ACC112 (cell line): Measurements from ENCODE around the gene IGLL5.
"Not testable (repeated sequence)": the region's sequence is repeated elsewhere in the genome, so short reads cannot be mapped to it uniquely, and the experiment has no call there.

ENCODE experiments used
- H2AFZ ChIP-seq: fragments of 200-600 bp; sonication (generic); one replicate; pipeline ENCODE4 v1.6.0; 2017; ENCODE audit warnings: antibody characterized with exemption, low read length; ENCODE audit not compliant: unreplicated experiment
- H3K27ac ChIP-seq: fragments of 200-600 bp; sonication (generic); 2 replicates; pipeline ENCODE4 v1.5.1; 2014; ENCODE audit warnings: low read depth, mild to moderate bottlenecking, antibody characterized with exemption, low read length, moderate library complexity
- H3K27me3 ChIP-seq: fragments of 200-600 bp; sonication (generic); 2 replicates; pipeline ENCODE4 v1.6.1; 2014; ENCODE audit warnings: mild to moderate bottlenecking, antibody characterized with exemption, low read length, moderate library complexity, mixed read lengths; ENCODE audit not compliant: insufficient read depth
- H3K36me3 ChIP-seq: fragments of 200-600 bp; sonication (generic); 2 replicates; pipeline ENCODE4 v1.6.1; 2016; ENCODE audit warnings: mild to moderate bottlenecking, antibody characterized with exemption, low read length, moderate library complexity, mixed read lengths; ENCODE audit not compliant: insufficient read depth
- H3K4me1 ChIP-seq: fragments of 200-600 bp; sonication (generic); one replicate; pipeline ENCODE4 v1.6.1; 2016; ENCODE audit warnings: low read length, mixed read lengths; ENCODE audit not compliant: insufficient read depth, unreplicated experiment, control insufficient read depth
- H3K4me3 ChIP-seq: fragments of 200-600 bp; sonication (generic); 2 replicates; pipeline ENCODE4 v1.5.1; 2014; ENCODE audit warnings: mild to moderate bottlenecking, low read depth, low read length
- H3K79me2 ChIP-seq: fragments of 200-600 bp; sonication (generic); one replicate; pipeline ENCODE4 v1.6.0; 2016; ENCODE audit warnings: low read length; ENCODE audit not compliant: control insufficient read depth, unreplicated experiment, insufficient read depth

Gene IGLL5

DNA sequence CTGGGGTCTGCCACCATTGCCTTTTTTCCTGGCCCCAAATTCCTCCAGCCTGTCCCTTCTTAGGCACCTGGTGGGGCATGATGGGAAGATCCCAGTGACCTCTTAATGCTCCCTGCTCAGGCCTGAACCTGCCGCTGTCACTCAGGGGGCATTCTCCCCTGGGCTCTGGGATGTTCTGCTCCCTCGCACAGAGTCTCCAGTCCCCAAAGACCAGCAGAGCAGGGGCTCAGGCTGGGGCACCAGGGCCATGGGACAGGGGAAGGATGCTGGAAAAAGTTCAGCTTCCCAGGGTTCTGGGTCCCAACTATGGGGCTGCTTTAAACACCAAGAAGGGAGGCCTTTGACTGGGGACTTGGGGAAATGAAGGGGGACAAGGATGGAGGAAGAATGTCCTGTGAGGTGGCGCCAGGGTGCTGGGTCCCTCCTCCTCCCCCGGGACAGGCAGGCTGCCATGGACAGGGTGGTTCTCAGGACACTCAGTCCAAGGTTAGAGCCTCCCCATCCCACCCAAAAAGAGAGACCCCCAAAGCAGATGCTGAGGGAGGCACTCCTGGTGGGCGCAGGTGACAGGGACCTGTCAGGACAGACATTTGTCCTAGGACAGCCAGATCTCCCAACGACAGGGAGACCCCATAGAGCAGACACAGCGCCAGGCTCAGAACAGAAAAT is 30.8 kb downstream of the IGLL5 start:
- H3K4me3 ChIP-seq = no peak overlapping the region
- H2AFZ ChIP-seq = no peak overlapping the region
- H3K79me2 ChIP-seq = no peaks in the 10 kb centered on the region
- no peaks in the 10 kb centered on the region for H3K36me3 ChIP-seq
- no peaks in the 10 kb centered on the region for H3K27me3 ChIP-seq
- no peak overlapping the region for H3K27ac ChIP-seq
- H3K4me1 ChIP-seq = no peaks in the 10 kb centered on the region

DNA sequence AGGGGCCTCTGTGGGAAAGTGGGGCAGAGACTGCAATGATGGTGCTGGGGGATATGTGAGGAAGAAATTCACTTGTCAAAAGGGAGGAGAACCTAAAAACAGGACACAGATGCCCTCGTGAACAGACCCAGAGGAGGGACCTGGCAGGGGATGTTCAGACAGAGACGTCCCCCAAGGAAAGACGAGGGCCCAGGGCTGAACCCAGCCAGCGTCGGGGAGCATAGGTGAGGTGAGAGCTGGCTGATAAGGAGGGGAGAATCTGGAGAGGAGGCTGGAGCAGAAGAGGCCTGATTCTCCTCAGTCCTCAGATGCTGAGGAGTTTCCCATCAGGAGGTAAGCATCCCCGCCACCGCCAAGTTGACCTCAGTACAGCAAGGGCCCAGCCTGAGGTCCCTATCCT is 31.4 kb downstream of the IGLL5 start:
- no peaks in the 10 kb centered on the region for H3K27me3 ChIP-seq

DNA sequence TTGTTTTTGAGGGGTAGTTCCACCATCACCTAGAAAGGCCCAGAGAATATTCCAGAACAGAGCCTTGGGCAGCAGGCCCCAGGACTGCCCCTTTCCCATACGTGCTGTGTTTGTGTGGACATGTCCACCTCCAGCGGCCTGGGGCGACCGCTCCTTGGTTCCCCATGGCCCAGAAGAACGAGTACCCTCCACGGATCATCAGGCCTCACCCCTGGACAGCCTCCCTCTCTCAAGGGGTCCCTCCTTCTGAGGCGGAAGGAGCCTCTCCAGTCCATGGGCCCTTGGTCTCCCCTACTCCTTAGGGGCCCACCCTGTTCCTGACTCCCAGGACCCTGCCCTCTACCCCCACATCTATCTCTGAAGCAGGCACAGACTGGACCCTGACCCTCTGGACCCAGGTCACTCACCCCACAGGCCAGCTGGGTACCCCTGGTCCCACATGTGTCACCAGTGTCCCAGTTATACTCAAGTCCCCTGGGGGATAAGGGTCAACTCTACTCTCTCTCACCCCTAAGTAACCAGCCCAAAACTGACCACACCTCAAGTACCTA is 32.6 kb downstream of the IGLL5 start:
- H3K4me1 ChIP-seq = no peaks in the 10 kb centered on the region
- no peak overlapping the region for H2AFZ ChIP-seq
- no peaks in the 10 kb centered on the region for H3K79me2 ChIP-seq
- H3K27me3 ChIP-seq = no peaks in the 10 kb centered on the region
- H3K27ac ChIP-seq = no peak overlapping the region
- no peak overlapping the region for H3K4me3 ChIP-seq
- no peaks in the 10 kb centered on the region for H3K36me3 ChIP-seq

More for the DNA sequence above, 31.4 kb downstream of the IGLL5 start:
- no peaks in the 10 kb centered on the region for H3K79me2 ChIP-seq
- H3K27ac ChIP-seq = no peak overlapping the region
- no peak overlapping the region for H2AFZ ChIP-seq
- H3K4me1 ChIP-seq = no peaks in the 10 kb centered on the region
- H3K36me3 ChIP-seq = no peaks in the 10 kb centered on the region
- H3K4me3 ChIP-seq = no peak overlapping the region

DNA sequence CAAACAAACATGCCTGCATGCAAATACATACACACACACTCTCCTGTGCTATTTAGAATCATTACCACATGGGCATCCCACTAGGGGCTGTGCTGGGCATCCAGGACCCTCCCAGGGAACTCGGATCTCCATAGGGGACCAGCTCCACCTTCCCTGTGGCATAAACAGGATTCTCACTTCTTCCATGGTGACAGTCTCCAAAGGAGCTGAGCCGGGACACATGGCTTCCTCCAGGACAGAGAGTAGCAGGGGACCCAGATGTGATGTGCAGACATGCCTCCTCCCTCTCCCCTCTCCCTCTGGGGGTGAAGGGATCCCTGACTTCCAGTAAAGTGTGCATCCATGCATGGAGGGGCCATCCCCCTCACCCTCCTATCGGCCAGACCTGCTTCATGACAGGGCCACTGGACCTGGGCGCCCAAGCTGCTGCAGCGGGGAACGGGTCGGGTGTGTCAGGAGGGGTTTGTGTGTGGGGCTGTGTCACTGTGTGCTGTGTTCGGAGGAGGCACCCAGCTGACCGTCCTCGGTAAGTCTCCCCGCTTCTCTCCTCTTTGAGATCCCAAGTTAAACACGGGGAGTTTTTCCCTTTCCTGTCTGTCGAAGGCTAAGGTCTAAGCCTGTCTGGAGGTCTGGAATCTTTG is 33.4 kb downstream of the IGLL5 start:
- Histone ChIP-seq H3K27me3 (no peaks in the 10 kb centered on the region), H3K79me2 (no peaks in the 10 kb centered on the region), H3K4me1 (no peaks in the 10 kb centered on the region), H3K36me3 (no peaks in the 10 kb centered on the region), H2AFZ (no peak overlapping the region), H3K27ac (no peak overlapping the region), H3K4me3 (no peak overlapping the region)

DNA sequence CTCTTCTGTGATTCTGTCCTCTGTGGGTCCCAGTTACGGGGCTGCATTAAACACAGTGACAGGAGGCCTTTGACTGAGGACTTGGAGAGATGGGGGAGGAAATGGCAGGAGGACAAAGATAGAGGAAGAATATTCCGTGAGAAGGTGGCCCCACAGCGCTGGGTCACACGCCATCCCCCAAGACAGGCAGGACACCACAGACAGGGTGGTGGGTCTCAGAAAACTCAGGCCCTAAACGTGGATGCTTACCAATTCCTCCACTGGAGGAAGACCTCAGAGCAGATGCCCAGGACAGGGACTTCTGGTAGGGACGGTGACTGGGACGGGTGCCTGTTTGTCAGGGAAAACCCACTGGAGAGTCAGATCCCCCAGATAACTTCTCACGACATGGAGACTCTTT is 34.0 kb downstream of the IGLL5 start:
- H3K4me3 ChIP-seq = no peak overlapping the region
- H3K36me3 ChIP-seq = no peaks in the 10 kb centered on the region
- H3K4me1 ChIP-seq = no peaks in the 10 kb centered on the region
- no peak overlapping the region for H3K27ac ChIP-seq
- no peak overlapping the region for H2AFZ ChIP-seq
- no peaks in the 10 kb centered on the region for H3K27me3 ChIP-seq
- H3K79me2 ChIP-seq = no peaks in the 10 kb centered on the region

DNA sequence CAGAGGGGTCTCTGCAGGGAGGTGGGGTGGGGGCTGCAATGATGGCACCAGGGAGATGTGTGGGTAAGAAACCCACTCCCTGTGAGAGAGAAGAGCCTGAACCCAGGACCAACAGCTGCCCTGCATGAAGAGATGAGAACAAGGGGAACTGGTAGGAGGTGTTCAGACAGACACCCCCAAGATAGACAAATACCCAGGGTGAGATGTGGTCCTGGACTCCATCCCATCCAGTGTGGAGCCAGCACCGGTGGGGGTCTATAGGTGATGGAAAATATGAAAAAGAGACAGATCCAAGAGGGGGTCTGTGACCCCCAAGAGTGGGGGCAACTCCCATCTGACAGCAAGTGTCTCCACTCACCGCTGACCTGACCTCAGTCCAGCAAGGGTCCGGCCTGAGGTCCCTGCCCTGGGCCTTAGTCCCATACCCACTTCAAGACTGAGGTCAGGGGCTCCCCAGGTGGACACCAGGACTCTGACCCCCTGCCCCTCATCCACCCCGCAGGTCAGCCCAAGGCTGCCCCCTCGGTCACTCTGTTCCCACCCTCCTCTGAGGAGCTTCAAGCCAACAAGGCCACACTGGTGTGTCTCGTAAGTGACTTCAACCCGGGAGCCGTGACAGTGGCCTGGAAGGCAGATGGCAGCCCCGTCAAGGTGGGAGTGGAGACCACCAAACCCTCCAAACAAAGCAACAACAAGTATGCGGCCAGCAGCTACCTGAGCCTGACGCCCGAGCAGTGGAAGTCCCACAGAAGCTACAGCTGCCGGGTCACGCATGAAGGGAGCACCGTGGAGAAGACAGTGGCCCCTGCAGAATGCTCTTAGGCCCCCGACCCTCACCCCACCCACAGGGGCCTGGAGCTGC is 34.7 kb downstream of the IGLL5 start:
- not testable (repeated sequence) for H3K79me2 ChIP-seq, H2AFZ ChIP-seq, H3K27ac ChIP-seq, H3K27me3 ChIP-seq, H3K36me3 ChIP-seq, H3K4me1 ChIP-seq, H3K4me3 ChIP-seq

DNA sequence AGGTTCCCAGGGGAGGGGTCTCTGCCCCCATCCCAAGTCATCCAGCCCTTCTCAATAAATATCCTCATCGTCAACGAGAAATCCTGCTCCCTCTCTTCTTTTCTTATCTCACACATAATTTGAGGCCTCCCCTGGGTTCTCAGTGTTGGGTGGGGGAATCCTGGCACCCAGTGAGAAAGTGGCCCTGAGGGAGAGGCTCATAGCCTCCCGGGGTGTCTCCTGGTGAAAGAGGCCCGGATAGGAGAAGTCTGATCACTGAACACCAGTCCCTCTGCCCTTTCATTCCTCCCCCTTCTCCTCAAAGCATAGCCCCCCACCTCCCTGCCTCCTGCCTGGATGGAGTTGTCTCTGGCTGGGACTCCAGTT is 35.3 kb downstream of the IGLL5 start:
- Histone ChIP-seq H3K27me3 (no peaks in the 10 kb centered on the region), H3K4me3 (no peak overlapping the region), H3K36me3 (no peaks in the 10 kb centered on the region), H3K27ac (no peak overlapping the region), H2AFZ (no peak overlapping the region), H3K4me1 (no peaks in the 10 kb centered on the region), H3K79me2 (no peaks in the 10 kb centered on the region)

DNA sequence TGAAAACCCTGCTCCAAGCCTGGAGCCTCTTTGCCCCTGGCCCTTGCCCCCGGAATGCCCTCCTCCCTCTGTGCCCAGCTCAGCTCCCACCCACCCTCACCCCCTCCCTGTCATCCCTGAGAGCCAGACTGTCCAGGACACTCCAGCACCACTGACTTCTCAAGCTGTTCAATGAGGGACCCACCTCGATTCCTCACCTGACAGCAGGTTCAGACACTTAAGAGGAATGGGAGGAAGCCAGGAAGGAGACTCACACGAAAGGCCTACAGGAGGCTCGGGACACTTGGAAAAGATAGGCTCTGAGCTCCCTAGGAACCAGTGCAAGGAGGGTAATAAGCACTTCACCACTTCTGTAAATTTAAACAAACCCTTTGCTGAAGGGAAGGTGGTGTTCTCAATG is 35.8 kb downstream of the IGLL5 start:
- Histone ChIP-seq H3K79me2 (no peaks in the 10 kb centered on the region), H3K36me3 (no peaks in the 10 kb centered on the region), H3K27me3 (no peaks in the 10 kb centered on the region), H2AFZ (no peak overlapping the region), H3K27ac (no peak overlapping the region), H3K4me1 (peaks cover 1% of the 10 kb centered on the region), H3K4me3 (no peak overlapping the region)

DNA sequence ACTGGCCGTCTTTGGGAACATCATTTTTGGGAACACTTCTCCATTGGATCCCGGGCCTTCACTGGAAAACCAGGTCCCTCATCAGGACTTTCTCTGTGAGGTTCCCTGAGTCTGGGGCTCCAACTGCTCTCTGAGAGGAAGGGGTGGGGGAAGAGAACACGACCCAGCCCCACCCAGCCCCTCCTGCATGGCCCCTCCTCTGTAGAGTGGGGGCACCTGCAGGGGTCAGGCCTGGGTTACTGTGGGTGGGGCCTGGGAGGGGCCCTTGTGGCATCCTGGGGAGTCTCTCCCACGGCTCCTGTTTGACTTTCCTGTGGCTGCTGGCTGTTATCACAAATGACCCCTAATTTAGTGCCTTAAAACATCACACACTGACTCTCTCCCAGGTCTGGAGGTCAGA is 36.3 kb downstream of the IGLL5 start:
- no peaks in the 10 kb centered on the region for H3K79me2 ChIP-seq
- no peaks in the 10 kb centered on the region for H3K27me3 ChIP-seq
- H2AFZ ChIP-seq = no peak overlapping the region
- peaks cover 7% of the 10 kb centered on the region for H3K4me1 ChIP-seq
- H3K36me3 ChIP-seq = no peaks in the 10 kb centered on the region
- no peak overlapping the region for H3K27ac ChIP-seq
- no peak overlapping the region for H3K4me3 ChIP-seq

DNA sequence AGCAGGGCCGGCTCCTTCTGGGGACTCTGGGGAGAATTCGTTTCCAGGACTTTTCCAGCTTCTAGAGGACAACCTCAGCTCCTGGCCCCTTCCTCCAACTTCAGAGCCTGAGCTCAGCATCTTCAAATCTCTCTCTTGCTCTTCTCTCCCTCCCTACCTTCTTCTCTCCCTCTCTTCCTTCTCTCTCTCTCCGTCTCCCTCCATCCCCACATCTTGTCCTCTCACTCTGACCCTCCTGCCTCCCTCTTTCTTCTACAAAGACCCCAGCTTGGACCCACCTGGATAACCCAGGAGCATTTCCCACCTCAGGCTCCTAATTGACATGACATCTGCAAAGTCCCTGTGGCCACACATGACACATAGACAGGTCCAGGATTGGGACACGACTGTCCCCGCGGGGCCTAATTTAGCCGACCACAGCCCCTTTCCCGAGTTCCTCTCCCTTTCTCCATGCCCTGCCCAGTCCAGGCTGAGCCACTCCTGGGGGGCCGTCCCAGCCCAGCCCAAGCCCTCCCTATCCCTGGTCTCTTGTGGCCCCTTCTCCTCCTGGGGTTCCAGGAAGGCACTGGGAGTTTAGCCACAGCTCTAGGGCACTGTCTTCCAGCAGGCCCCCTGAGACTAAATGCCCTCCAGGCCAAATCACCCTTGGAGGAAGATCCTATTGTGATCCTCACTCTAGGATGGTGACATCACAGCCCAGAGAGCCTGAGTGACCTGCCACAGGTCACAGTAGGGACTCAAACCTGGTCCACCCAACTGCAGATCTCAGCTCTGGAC is 36.9 kb downstream of the IGLL5 start:
- Histone ChIP-seq H2AFZ (no peak overlapping the region), H3K4me3 (no peak overlapping the region), H3K27me3 (no peaks in the 10 kb centered on the region), H3K36me3 (no peaks in the 10 kb centered on the region), H3K4me1 (peaks cover 9% of the 10 kb centered on the region), H3K27ac (no peak overlapping the region), H3K79me2 (no peaks in the 10 kb centered on the region)
